B cell (primary cell): ENCODE results near the gene CDKN3. TPM values are rescaled to one million over a fixed set of nuclear protein-coding genes. Genes with fewer than 3 reads are reported as not detected.

ENCODE experiments used
- ATAC-seq: fragments of 200-7000 bp; cut with Tn5 transposase; one replicate; pipeline ENCODE4 v1.10.0; 2021; ENCODE audit warnings: low read depth, mild to moderate bottlenecking, moderate number of reproducible peaks, moderate library complexity
- CTCF ChIA-PET: fragments of 350-600 bp; sonication (Branson Sonifier 250); formaldehyde crosslinking; loops from one replicate; lab custom pipeline; 2021; ENCODE audit warnings: antibody characterized with exemption, inconsistent platforms; lab: Charles Lee
- POLR2A ChIA-PET: fragments of 350-600 bp; sonication (Branson Sonifier 250); formaldehyde crosslinking; loops from one replicate; lab custom pipeline; 2021; ENCODE audit warnings: antibody characterized with exemption; lab: Charles Lee
- DNase-seq: peaks from one replicate; pipeline ENCODE4 v3.0.0; 2013
- H2AFZ ChIP-seq: 2 replicates; pipeline ENCODE4 v1.6.1; 2012; ENCODE audit warnings: mild to moderate bottlenecking, low read depth, low read length; ENCODE audit not compliant: insufficient read depth, poor library complexity, severe bottlenecking
- H3K27ac ChIP-seq, 2 donors: 1 replicate in 1 of 2; 2 replicates in 1 of 2; pipeline ENCODE4 v1.5.1; 2012 to 2013; ENCODE audit warnings: low read length in 2 of 2, mild to moderate bottlenecking in 2 of 2, moderate library complexity in 1 of 2
- H3K27me3 ChIP-seq, 4 experiments: fragments of 200-600 bp in 1 of 4; sonication (generic) in 1 of 4; replicated peaks in 1 of 4; 1 replicate in 2 of 4; 2 replicates in 2 of 4; pipeline versions ENCODE4 v1.6.1 to v1.7.0; 2013 to 2016; ENCODE audit warnings: low read length in 3 of 4, mild to moderate bottlenecking in 2 of 4, mixed read lengths in 1 of 4, moderate library complexity in 1 of 4; ENCODE audit not compliant: insufficient read depth in 4 of 4, control insufficient read depth in 3 of 4; ENCODE audit errors: control extremely low read depth in 1 of 4
- H3K36me3 ChIP-seq, 2 experiments: replicated peaks in 1 of 2; 1 replicate in 1 of 2; 2 replicates in 1 of 2; pipeline versions ENCODE4 v1.6.1 to v1.7.1; 2013; ENCODE audit warnings: low read length in 1 of 2; ENCODE audit not compliant: insufficient read depth in 2 of 2, control insufficient read depth in 1 of 2; ENCODE audit errors: control extremely low read depth in 1 of 2, extremely low read depth in 1 of 2
- H3K4me1 ChIP-seq, 2 donors: fragments of 200-600 bp in 1 of 2; sonication (generic) in 1 of 2; 1 replicate in 1 of 2; 2 replicates in 1 of 2; pipeline versions ENCODE4 v1.5.1 to v1.6.1; 2013 to 2017; ENCODE audit warnings: low read length in 2 of 2; ENCODE audit not compliant: control insufficient read depth in 2 of 2, insufficient read depth in 2 of 2
- H3K4me2 ChIP-seq: replicated peaks from 2 replicates; pipeline ENCODE3; 2012; ENCODE audit warnings: mild to moderate bottlenecking, low read depth, low read length; ENCODE audit not compliant: poor library complexity, severe bottlenecking
- H3K4me3 ChIP-seq, 5 experiments: fragments of 200-600 bp in 1 of 5; sonication (generic) in 1 of 5; 1 replicate in 3 of 5; 2 replicates in 2 of 5; pipeline versions ENCODE4 v1.5.1 to v1.7.0; 2011 to 2016; ENCODE audit warnings: low read length in 4 of 5, mild to moderate bottlenecking in 4 of 5, low read depth in 2 of 5, control low read depth in 1 of 5, moderate library complexity in 1 of 5; ENCODE audit not compliant: insufficient read depth in 1 of 5; ENCODE audit errors: control extremely low read depth in 1 of 5, extremely low read depth in 1 of 5
- H3K79me2 ChIP-seq: fragments of 200-600 bp; sonication (generic); one replicate; pipeline ENCODE4 v1.6.0; 2016; ENCODE audit warnings: low read length; ENCODE audit not compliant: control insufficient read depth, insufficient read depth
- H3K9ac ChIP-seq: fragments of 200-600 bp; sonication (generic); 2 replicates; pipeline ENCODE4 v1.6.1; 2017; ENCODE audit warnings: mild to moderate bottlenecking, low read length, moderate library complexity
- H3K9me3 ChIP-seq, 3 donors: one replicate each; pipeline versions ENCODE4 v1.6.1 to v1.7.1; 2013; ENCODE audit warnings: low read length in 2 of 3; ENCODE audit not compliant: control insufficient read depth in 2 of 3, insufficient read depth in 1 of 3; ENCODE audit errors: control extremely low read depth in 1 of 3
- H4K20me1 ChIP-seq: 2 replicates; pipeline ENCODE4 v1.6.0; 2012; ENCODE audit warnings: mild to moderate bottlenecking, low read length; ENCODE audit not compliant: insufficient read depth, control insufficient read depth, poor library complexity, severe bottlenecking
- H3K27ac Mint-ChIP-seq: one replicate; pipeline ENCODE4 v1.8.0; 2021; ENCODE audit warnings: mixed read lengths
- H3K27me3 Mint-ChIP-seq: one replicate; pipeline ENCODE4 v1.8.0; 2021; ENCODE audit warnings: mixed read lengths
- H3K4me1 Mint-ChIP-seq: one replicate; pipeline ENCODE4 v1.8.0; 2021; ENCODE audit warnings: mixed read lengths
- H3K4me3 Mint-ChIP-seq: one replicate; pipeline ENCODE4 v1.8.0; 2021; ENCODE audit warnings: mixed read lengths
- H3K9me3 Mint-ChIP-seq: one replicate; pipeline ENCODE4 v1.8.0; 2022; ENCODE audit warnings: mixed read lengths; ENCODE audit not compliant: insufficient read depth
- CTCF ChIP-seq: fragments of 200-600 bp; IDR thresholded peaks from one replicate; pipeline ENCODE4 v1.8.0; 2022; ENCODE audit warnings: antibody characterized with exemption, mild to moderate bottlenecking
- EZH2 ChIP-seq: IDR thresholded peaks from 2 replicates; pipeline ENCODE4 v1.6.1; 2012; ENCODE audit warnings: borderline replicate concordance, low read depth, mild to moderate bottlenecking, moderate library complexity, low read length; ENCODE audit not compliant: insufficient read depth, poor library complexity, severe bottlenecking
- WGBS: methylation state at CpG from one replicate; pipeline ENCODE4 v1.1.5; 2013; ENCODE audit warnings: missing lambda C conversion rate; ENCODE audit not compliant: insufficient coverage; 5-methylcytosine and 5-hydroxymethylcytosine counted together
- intact Hi-C: fragments of 100-400 bp; cut with micrococcal nuclease; formaldehyde crosslinking; loops from one replicate; pipeline ENCODE4 v1.10.0; 2022
- polyA plus RNA-seq: library from polyadenylated mRNA; depleted of rRNA; stranded (reverse); fragments of >200 nt; gene quantifications from 2 replicates; pipeline ENCODE4 v1.2.3, GENCODE V29; 2012
- total RNA-seq, 2 donors: library from RNA; stranded (reverse); fragments of 120-200 nt in 1 of 2; gene quantifications; 1 replicate in 1 of 2; 2 replicates in 1 of 2; pipeline versions ENCODE4 v1.2.3 to v1.2.4, GENCODE V29; 2013 to 2022

Gene CDKN3
- total and polyA plus RNA-seq, 2 donors (not counting 1 experiment from before 2014, with no cell fraction given), result 0.42 to 1.0 TPM

- H3K4me1 Mint-ChIP-seq, result peaks cover 16% of the 10 kb centered on the region
- Histone ChIP-seq H3K4me1 (peaks cover 4 to 5% of the 10 kb centered on the region in 2 donors), H3K4me3 (no peak overlapping the region), H3K4me2 (no peak overlapping the region), H2AFZ (no peak overlapping the region), H4K20me1 (no peaks in the 10 kb centered on the region), H3K9me3 (no peaks in the 10 kb centered on the region), H3K27ac (no peak overlapping the region), H3K79me2 (no peaks in the 10 kb centered on the region), H3K36me3 (no peaks in the 10 kb centered on the region), H3K27me3 (peaks cover 0 to 3% (median 1%) of the 10 kb centered on the region in 4 experiments), H3K9ac (no peak overlapping the region)
- WGBS, result 100% methylated on average over 1 of the region's 4 CpGs
- no peak for TF ChIP-seq EZH2
- H3K27ac Mint-ChIP-seq, result no peak overlapping the region
- intact Hi-C loops, result loop anchor here (5.0 kb wide), 1 partner anchor 98 kb away; no protein-coding TSS in a partner anchor
- ChIA-PET CTCF (no interaction called here), POLR2A (no interaction called here)
- no peak for ATAC-seq
- H3K27me3 Mint-ChIP-seq, result peaks cover 20% of the 10 kb centered on the region
- H3K4me3 Mint-ChIP-seq, result no peak overlapping the region
- H3K9me3 Mint-ChIP-seq, result peaks cover 3% of the 10 kb centered on the region
- DNase-seq, result no peak
Measured at GRCh38 chr14:54383835-54384234, 13.0 kb upstream of the CDKN3 start.

- Histone ChIP-seq H3K36me3 (no peaks in the 10 kb centered on the region), H3K9ac (no peak overlapping the region), H3K9me3 (no peaks in the 10 kb centered on the region), H3K27me3 (peaks cover 0 to 3% (median 0%) of the 10 kb centered on the region in 4 experiments), H3K79me2 (no peaks in the 10 kb centered on the region), H4K20me1 (no peaks in the 10 kb centered on the region), H3K4me2 (no peak overlapping the region), H3K4me1 (no peaks in the 10 kb centered on the region), H3K4me3 (no peak overlapping the region), H3K27ac (no peak overlapping the region), H2AFZ (no peak overlapping the region)
- H3K4me1 Mint-ChIP-seq, result peaks cover 1% of the 10 kb centered on the region
- intact Hi-C loops, result no loop called here
- H3K27me3 Mint-ChIP-seq, result peaks cover 19% of the 10 kb centered on the region
- H3K27ac Mint-ChIP-seq, result no peak overlapping the region
- WGBS, result 94% methylated on average over 4 of the region's 4 CpGs
- ChIA-PET CTCF (no interaction called here), POLR2A (no interaction called here)
- H3K9me3 Mint-ChIP-seq, result peaks cover 2% of the 10 kb centered on the region
- DNase-seq (no peak), ATAC-seq (no peak)
- no peak overlapping the region for H3K4me3 Mint-ChIP-seq
- TF ChIP-seq EZH2 (no peak), CTCF (no peak)
Measured at GRCh38 chr14:54385556-54385955, 11.3 kb upstream of the CDKN3 start.
